ENCODE measurements around the gene IFIT1B.
"Not testable (repeated sequence)": the region's sequence is repeated elsewhere in the genome, so short reads cannot be mapped to it uniquely, and the experiment has no call there.

DNA sequence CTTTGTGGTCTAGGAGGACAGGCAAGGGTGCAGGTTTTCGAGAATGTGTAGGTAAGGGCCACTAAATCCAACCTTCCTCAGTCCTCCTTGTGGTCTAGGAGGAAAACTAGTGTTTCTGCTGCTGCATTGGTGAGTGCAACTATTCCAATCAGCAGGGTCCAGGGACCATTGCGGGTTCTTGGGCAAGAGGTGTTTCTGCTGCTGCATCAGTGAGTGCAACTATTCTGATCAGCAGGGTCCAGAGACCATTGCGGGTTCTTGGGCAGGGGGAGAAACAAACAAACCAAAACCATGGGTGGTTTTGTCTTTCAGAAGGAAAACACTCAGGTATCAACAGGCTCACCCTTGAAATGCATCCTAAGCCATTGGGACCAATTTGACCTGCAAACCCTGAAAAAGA is 29.9 kb downstream of the IFIT1B start:
- TF ChIP-seq, protein P1, sequence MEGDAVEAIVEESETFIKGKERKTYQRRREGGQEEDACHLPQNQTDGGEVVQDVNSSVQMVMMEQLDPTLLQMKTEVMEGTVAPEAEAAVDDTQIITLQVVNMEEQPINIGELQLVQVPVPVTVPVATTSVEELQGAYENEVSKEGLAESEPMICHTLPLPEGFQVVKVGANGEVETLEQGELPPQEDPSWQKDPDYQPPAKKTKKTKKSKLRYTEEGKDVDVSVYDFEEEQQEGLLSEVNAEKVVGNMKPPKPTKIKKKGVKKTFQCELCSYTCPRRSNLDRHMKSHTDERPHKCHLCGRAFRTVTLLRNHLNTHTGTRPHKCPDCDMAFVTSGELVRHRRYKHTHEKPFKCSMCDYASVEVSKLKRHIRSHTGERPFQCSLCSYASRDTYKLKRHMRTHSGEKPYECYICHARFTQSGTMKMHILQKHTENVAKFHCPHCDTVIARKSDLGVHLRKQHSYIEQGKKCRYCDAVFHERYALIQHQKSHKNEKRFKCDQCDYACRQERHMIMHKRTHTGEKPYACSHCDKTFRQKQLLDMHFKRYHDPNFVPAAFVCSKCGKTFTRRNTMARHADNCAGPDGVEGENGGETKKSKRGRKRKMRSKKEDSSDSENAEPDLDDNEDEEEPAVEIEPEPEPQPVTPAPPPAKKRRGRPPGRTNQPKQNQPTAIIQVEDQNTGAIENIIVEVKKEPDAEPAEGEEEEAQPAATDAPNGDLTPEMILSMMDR (conservative IDR thresholded peaks at IDR 0.05; ENCODE audit: low read depth, low read length): not testable (repeated sequence)
- TF ChIP-seq EZH2 (IDR thresholded peaks at IDR 0.05; ENCODE audit: borderline replicate concordance, low read depth, low read length, poor library complexity, severe bottlenecking): not testable (repeated sequence)

Data from A673 (cell line).